Effector CD8-positive, alpha-beta T cell (primary cell): ENCODE results near the gene DCAF7.
A peak's percentile ranks its signal among the peaks of the same experiment; 100 is the strongest.

Experiments used
- DNase-seq: peaks from one replicate; lab custom pipeline; 2025; lab: John Stamatoyannopoulos, UW
- total RNA-seq, 4 experiments: gene quantifications; one replicate each; lab custom pipeline; 2026; lab: John Stamatoyannopoulos, UW

DCAF7 gene
- total RNA-seq = 69.3 to 107 (median 80.4) reads per million in 4 experiments

- DNase-seq = peak; percentile 98
These were observed at the start of gene DCAF7 for GRCh38 chr17:63549946-63550816. Gene DCAF7, plus strand, starts transcription at chr17:63550477. Its CDS starts 201 bp downstream, at chr17:63550678.

- DNase-seq = no peak
These were observed 49.5 kb upstream of the DCAF7 start for GRCh38 chr17:63500543-63501390.

GRCh38 chr17:63503341-63503705 is 47.0 kb upstream of the DCAF7 start:
- no peak for DNase-seq

GRCh38 chr17:63504261-63504660 is 46.0 kb upstream of the DCAF7 start:
- DNase-seq = no peak

- no peak for DNase-seq
These were observed 44.9 kb upstream of the DCAF7 start for GRCh38 chr17:63505341-63505740.

GRCh38 chr17:63506627-63507026 is 43.6 kb upstream of the DCAF7 start:
- no peak for DNase-seq

GRCh38 chr17:63511331-63511730 is 38.9 kb upstream of the DCAF7 start:
- DNase-seq = no peak

- no peak for DNase-seq
These were observed 37.9 kb upstream of the DCAF7 start for GRCh38 chr17:63512388-63512787.

GRCh38 chr17:63512896-63513644 is 37.2 kb upstream of the DCAF7 start:
- DNase-seq = no peak

- DNase-seq = no peak
These were observed 35.8 kb upstream of the DCAF7 start for GRCh38 chr17:63514477-63514876.

- DNase-seq = no peak
These were observed 35.3 kb upstream of the DCAF7 start for GRCh38 chr17:63514974-63515373.

- DNase-seq = no peak
These were observed 34.9 kb upstream of the DCAF7 start for GRCh38 chr17:63515426-63515825.

GRCh38 chr17:63516910-63517824 is 33.1 kb upstream of the DCAF7 start:
- DNase-seq = no peak

- no peak for DNase-seq
These were observed 32.3 kb upstream of the DCAF7 start for GRCh38 chr17:63517825-63518534.

GRCh38 chr17:63519116-63519881 is 31.0 kb upstream of the DCAF7 start:
- no peak for DNase-seq

GRCh38 chr17:63519972-63520882 is 30.1 kb upstream of the DCAF7 start:
- no peak for DNase-seq

- DNase-seq = no peak
These were observed 26.9 kb upstream of the DCAF7 start, which contains the start of gene KCNH6 for GRCh38 chr17:63523253-63523855. Gene KCNH6, plus strand, starts transcription at chr17:63523358. Its CDS starts 56 bp downstream, at chr17:63523414.

- DNase-seq = no peak
These were observed 26.2 kb upstream of the DCAF7 start for GRCh38 chr17:63524051-63524450.
